NCI-H1417 (cell line): Measurements from ENCODE around the gene UBR7.

ENCODE experiments used
- DNase-seq, 3 experiments: peaks; one replicate each; lab custom pipeline; 2025; lab: John Stamatoyannopoulos, UW

Gene UBR7

DNA sequence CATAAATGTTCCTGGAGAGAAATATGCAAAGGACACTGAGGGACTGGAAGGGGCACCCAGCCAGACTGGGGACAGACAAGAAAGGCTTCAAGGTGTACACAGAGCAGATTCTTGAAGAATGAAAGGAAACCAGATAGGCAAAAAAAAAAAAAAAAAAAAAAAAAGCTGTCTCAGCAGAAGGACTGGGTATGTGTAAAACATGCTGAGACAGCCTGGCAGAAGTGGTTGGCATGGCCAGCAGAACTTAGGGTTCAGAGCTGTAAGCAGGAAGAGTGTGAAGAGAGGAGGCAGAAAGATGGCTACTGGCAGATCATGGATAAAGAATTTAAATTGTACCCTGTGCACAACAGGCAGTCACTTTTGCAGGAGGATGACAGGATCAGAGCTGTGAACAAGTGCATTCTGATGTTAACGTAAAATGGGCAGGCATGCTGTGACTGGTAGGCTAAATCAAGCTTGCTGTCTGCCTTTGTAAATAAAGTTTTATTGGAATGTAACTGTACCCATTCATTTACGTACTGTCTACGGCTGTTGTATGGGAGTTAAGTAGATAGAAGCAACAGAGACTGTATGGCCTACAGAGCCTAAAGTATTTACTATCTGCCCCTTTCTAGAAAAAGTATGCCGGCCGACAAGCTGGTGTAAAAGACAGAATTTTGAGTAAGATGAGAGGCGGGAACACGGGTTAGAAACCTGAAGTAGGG lies 42.2 kb downstream of the UBR7 start:
- DNase-seq = no peak

GRCh38 chr14:93262446-93262845 lies 55.4 kb downstream of the UBR7 start:
- peak in 1 of 3 experiments; percentile 43 for DNase-seq

DNA sequence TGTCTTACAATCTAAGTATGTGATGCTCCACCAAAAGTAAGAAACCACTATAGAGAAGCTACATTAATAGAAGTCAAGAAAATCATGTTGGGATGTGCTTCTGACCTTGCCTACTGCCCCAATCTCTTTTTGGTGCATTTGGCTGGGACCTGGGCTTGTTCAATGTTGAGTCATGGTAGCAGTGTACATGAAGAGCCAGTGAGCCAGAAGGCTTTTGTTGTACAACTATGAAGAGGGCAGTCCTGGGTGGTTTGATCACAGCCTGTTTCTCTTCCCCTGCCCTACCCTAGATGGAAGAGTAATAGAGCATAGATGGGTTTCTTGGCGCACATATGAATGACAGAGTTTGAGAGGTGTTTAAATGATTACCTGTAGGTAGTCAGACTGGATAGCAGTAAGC lies 56.4 kb downstream of the UBR7 start:
- DNase-seq = no peak

DNA sequence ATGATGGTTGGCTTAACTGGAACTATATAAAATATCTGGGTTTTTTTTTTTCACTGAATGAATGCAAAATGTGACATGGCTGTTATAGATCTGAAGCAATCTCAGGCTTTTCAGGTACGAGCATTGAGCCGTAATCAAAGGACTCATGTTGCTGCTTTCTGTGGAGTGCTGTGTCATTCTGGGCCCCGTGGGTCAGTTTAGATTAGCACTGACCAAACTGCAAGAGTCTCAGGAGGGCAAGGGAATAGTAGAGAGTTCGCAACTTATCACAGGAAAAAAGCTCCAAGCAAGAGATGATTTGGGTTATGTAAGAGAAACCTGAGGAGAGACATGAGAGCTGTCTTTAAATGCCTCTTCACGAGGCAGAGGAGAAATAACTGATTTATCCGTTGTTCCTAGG lies 59.1 kb downstream of the UBR7 start:
- DNase-seq = no peak

GRCh38 chr14:93267149-93267711 lies 60.2 kb downstream of the UBR7 start:
- no peak for DNase-seq

GRCh38 chr14:93268406-93268805 lies 61.4 kb downstream of the UBR7 start:
- DNase-seq = no peak

- DNase-seq = no peak
These were observed 62.4 kb downstream of the UBR7 start for GRCh38 chr14:93269341-93270068.

DNA sequence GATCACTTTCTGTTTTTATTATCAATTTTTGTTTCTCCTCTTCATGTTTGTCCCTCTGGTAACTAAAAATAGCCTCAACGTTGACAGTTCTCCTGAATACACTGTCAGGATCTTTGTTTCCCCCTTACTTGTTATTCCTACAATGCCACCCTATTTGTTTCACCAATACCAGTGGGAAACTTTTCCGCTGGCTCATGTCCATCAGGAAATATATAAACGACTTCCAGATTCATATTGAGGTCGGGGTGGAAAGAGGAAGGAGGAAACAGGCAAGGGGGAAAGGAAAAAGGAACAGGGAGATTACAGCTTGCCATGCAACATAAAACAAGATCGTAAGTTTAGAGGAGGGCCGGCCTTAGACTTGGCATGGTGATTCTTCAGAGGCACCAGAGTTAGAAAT lies 64.1 kb downstream of the UBR7 start:
- no peak for DNase-seq

DNA sequence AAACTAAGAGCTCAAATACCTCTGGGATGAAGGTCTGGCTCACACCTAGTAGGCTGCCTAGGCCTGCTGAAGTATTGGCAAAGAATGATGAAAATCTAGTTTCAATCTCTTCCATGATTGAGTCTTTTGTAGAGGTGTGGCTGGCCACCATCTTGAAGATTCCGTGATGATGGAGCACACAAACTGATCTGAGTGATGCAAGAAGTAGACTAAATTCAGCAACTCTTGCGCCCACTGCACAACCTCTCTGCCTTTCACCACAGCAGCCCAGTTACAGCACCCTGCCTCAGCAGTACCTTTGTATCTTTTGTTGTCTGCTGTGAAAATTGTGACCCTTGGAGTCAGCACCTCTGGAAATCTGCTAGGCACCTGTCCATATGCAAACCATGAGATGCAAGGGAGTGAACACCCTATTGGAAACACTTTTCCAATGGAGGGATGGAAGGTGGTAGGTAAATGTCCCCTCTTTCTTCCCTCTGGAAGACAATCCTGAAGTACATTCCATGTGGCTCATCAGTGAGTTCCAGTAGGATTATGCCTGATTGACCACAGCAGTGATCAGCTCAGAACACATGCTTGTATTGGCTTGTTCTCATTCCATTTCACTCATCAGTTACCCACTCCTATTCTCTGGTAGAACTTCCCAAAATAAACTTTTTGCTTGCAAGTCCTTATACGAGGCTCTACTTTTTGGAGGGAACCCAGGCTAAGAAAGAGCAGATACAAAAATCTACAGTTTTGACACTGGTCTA lies 67.2 kb downstream of the UBR7 start:
- DNase-seq = no peak

DNA sequence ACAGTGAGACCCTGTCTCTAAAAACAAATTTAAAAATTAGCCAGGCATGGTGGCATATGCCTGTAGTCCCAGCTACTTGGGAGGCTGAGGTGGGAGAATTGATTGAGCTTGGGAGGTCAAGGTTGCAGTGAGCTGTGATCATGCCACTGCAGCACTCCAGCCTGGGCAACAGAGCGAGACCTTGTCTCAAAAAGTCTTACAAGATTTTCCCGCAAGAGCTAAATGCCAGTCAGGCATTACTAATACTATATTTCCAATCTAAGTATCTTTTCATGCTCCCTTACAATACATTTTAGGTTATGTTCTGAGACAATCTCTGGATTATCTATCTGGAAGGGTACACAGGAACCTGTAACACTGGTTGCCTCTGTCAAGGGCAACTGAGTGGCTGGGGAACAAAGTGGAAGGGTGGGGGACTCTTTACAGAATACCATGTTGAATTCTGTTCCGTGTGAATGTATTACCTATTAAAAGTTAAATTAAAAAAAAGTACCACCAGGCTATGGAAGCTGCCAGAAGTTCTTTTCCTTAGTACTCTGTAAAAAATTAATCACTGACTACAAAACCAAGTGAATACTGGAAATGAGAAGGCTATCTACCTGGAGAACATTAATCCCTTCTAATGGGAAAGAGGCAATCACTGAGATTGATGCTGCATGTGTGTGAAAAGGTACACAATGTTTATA lies 69.1 kb downstream of the UBR7 start:
- no peak for DNase-seq
